GM12878 (cell line): ENCODE results near the gene ADAMTS18. TPM values are rescaled to one million over a fixed set of nuclear protein-coding genes. Genes with fewer than 3 reads are reported as not detected.

Experiments
- ATAC-seq: fragments of 200-7000 bp; cut with Tn5 transposase; 3 replicates; pipeline ENCODE4 v1.9.1; 2020; ENCODE audit warnings: mild to moderate bottlenecking, moderate library complexity
- BruUV-seq: library from RNA; stranded (reverse); fragments of 400-500 nt; replicated peaks from 2 replicates; lab custom pipeline; 2021; lab: Mats Ljungman, UMichigan
- CTCF ChIA-PET: fragments of 300-600 bp; sonication (Branson Sonifier 250); formaldehyde crosslinking; extraction: SDS; loops from one replicate; lab custom pipeline; 2021; ENCODE audit warnings: inconsistent platforms; lab: Yijun Ruan, JAX
- POLR2A ChIA-PET: fragments of 350-600 bp; formaldehyde crosslinking; extraction: SDS; loops from one replicate; lab custom pipeline; 2021; ENCODE audit warnings: inconsistent platforms; lab: Charles Lee
- RAD21 ChIA-PET: fragments of 300-600 bp; sonication (Branson Sonifier 250); formaldehyde crosslinking; loops from one replicate; lab custom pipeline; 2023; ENCODE audit warnings: antibody characterized with exemption; ENCODE audit not compliant: unreplicated experiment; lab: Charles Lee
- SMC1A ChIA-PET: fragments of 300-600 bp; sonication (Branson Sonifier 250); formaldehyde crosslinking; loops from one replicate; lab custom pipeline; 2023; ENCODE audit not compliant: unreplicated experiment, uncharacterized antibody; lab: Charles Lee
- DNase-seq: peaks from one replicate; pipeline ENCODE4 v3.0.0-alpha.2; 2011; ENCODE audit warnings: low read depth, low spot score
- FAIRE-seq: peaks from 3 replicates; lab custom pipeline; 2011; peaks lifted over from hg19 to GRCh38; lab: Jason Lieb, UNC
- H2AFZ ChIP-seq: 2 replicates; pipeline ENCODE4 v1.6.0; 2011; ENCODE audit warnings: low read depth, low read length, control low read depth; ENCODE audit not compliant: control insufficient read depth
- H3K27ac ChIP-seq: 2 replicates; pipeline ENCODE4 v1.5.1; 2011; ENCODE audit warnings: control low read depth; ENCODE audit not compliant: control insufficient read depth, insufficient read depth
- H3K27me3 ChIP-seq, 2 experiments: replicated peaks in 1 of 2; 2 replicates each; pipeline versions ENCODE4 v1.6.0 to v1.6.1; 2011; ENCODE audit warnings: low read length in 1 of 2; ENCODE audit not compliant: control insufficient read depth in 2 of 2, insufficient read depth in 2 of 2
- H3K36me3 ChIP-seq, 2 experiments: 2 replicates each; pipeline ENCODE4 v1.5.1; 2011; ENCODE audit warnings: low read length in 1 of 2; ENCODE audit not compliant: control insufficient read depth in 2 of 2, insufficient read depth in 2 of 2
- H3K4me1 ChIP-seq: 2 replicates; pipeline ENCODE4 v1.6.1; 2011; ENCODE audit warnings: mild to moderate bottlenecking, low read length, moderate library complexity, mixed read lengths; ENCODE audit not compliant: control insufficient read depth, insufficient read depth
- H3K4me2 ChIP-seq: 2 replicates; pipeline ENCODE4 v1.6.0; 2011; ENCODE audit warnings: control low read depth; ENCODE audit not compliant: control insufficient read depth, insufficient read depth
- H3K4me3 ChIP-seq: fragments of 200-600 bp; sonication (generic); 2 replicates; pipeline ENCODE4 v1.5.1; 2016
- H3K79me2 ChIP-seq: 2 replicates; pipeline ENCODE4 v1.6.0; 2011; ENCODE audit warnings: low read length; ENCODE audit not compliant: control insufficient read depth, insufficient read depth
- H3K9ac ChIP-seq: 2 replicates; pipeline ENCODE4 v1.8.0; 2011; ENCODE audit warnings: low read length, control low read depth, mixed read lengths; ENCODE audit not compliant: control insufficient read depth, insufficient read depth
- H3K9me3 ChIP-seq: replicated peaks from 3 replicates; pipeline ENCODE4 v1.5.1; 2011; ENCODE audit warnings: mild to moderate bottlenecking, low read length; ENCODE audit not compliant: control insufficient read depth, insufficient read depth
- H4K20me1 ChIP-seq: 2 replicates; pipeline ENCODE4 v1.6.0; 2011; ENCODE audit not compliant: control insufficient read depth, insufficient read depth
- BHLHE40 ChIP-seq, 2 experiments: fragments of 450-650 bp in 1 of 2; IDR thresholded peaks; 2 replicates each; pipeline ENCODE4 v1.6.1; 2011 to 2017; ENCODE audit warnings: low read depth in 2 of 2, borderline replicate concordance in 1 of 2, improper control_type of control experiment in 1 of 2, low read length in 1 of 2, mild to moderate bottlenecking in 1 of 2
- CEBPB ChIP-seq, 2 experiments: fragments of 150-350 bp in 1 of 2; IDR thresholded peaks; 2 replicates each; pipeline ENCODE4 v1.6.1; 2012 to 2014; ENCODE audit warnings: low read depth in 2 of 2, low read length in 2 of 2, borderline replicate concordance in 1 of 2, inconsistent platforms in 1 of 2
- CHD2 ChIP-seq: IDR thresholded peaks from 2 replicates; pipeline ENCODE4 v1.6.1; 2011; ENCODE audit warnings: low read depth, low read length, improper control_type of control experiment, borderline replicate concordance
- E2F4 ChIP-seq: IDR thresholded peaks from 2 replicates; pipeline ENCODE4 v1.6.1; 2012; ENCODE audit warnings: low read depth, low read length, improper control_type of control experiment
- IRF3 ChIP-seq: fragments of 450-650 bp; IDR thresholded peaks from 2 replicates; pipeline ENCODE4 v1.6.1; 2014; ENCODE audit warnings: mild to moderate bottlenecking
- NR2C2 ChIP-seq: IDR thresholded peaks from 2 replicates; pipeline ENCODE4 v1.6.1; 2011; ENCODE audit warnings: borderline replicate concordance, low read depth; ENCODE audit not compliant: control insufficient read depth, insufficient read length
- PRDM15 ChIP-seq: fragments of 450-650 bp; formaldehyde crosslinking; IDR thresholded peaks from 2 replicates; pipeline ENCODE4 v1.4.0; 2020; ENCODE audit warnings: mild to moderate bottlenecking, moderate library complexity
- SREBF2 ChIP-seq: IDR thresholded peaks from 2 replicates; pipeline ENCODE4 v1.6.1; 2012; ENCODE audit warnings: mild to moderate bottlenecking, low read length
- TCF12 ChIP-seq: IDR thresholded peaks from 2 replicates; pipeline ENCODE4 v1.6.1; 2011; ENCODE audit warnings: low read depth, mild to moderate bottlenecking, low read length
- WRNIP1 ChIP-seq: IDR thresholded peaks from 2 replicates; pipeline ENCODE4 v1.6.1; 2011; ENCODE audit warnings: low read depth, low read length, improper control_type of control experiment, borderline replicate concordance
- WGBS: methylation state at CpG from one replicate; pipeline ENCODE4 v1.1.6; 2016; ENCODE audit warnings: low lambda C conversion rate; ENCODE audit not compliant: insufficient replicate concordance, insufficient coverage; ENCODE audit errors: missing lambda C conversion rate; 5-methylcytosine and 5-hydroxymethylcytosine counted together
- in situ Hi-C: fragments of 300-500 bp; cut with MboI; formaldehyde crosslinking; loops from 9 replicates; pipeline ENCODE4 v1.14.3; 2018; ENCODE audit warnings: mixed read lengths
- intact Hi-C: fragments of 100-400 bp; cut with micrococcal nuclease; formaldehyde crosslinking; loops from one replicate; pipeline ENCODE4 v1.14.2; 2022; ENCODE audit not compliant: unreplicated experiment
- polyA plus RNA-seq, 11 experiments: library from polyadenylated mRNA; depleted of rRNA in 4 of 11; unstranded in 6 of 11; stranded (reverse) in 5 of 11; fragments of >200 nt; fragmentation: Nextera tagmentation in 4 of 11; fragmentation: Illumina TruSeq in 1 of 11; extraction: Ambion mirVana in 4 of 11; extraction: Trizol in 1 of 11; gene quantifications; 1 replicate in 1 of 11; 2 replicates in 10 of 11; pipeline versions ENCODE4 v1.2.1 to v1.2.3, GENCODE V29; 2011 to 2016; ENCODE audit warnings: inconsistent platforms in 2 of 11, missing spikeins in 2 of 11, low read depth in 1 of 11
- total RNA-seq, 4 experiments: library from RNA; depleted of rRNA in 3 of 4; stranded (reverse); fragments of >200 nt in 3 of 4; fragmentation: Illumina TruSeq in 1 of 4; extraction: Trizol in 1 of 4; gene quantifications; 2 replicates each; pipeline versions ENCODE4 v1.2.1 to v1.2.3, GENCODE V29; 2013 to 2021

Gene ADAMTS18
- total and polyA plus RNA-seq, 10 of the 15 experiments (the other 5 are each of a cell fraction or from before 2014, with no cell fraction given): not detected

- no TSS peak for BruUV-seq
- no peak overlapping the region for H3K4me2 ChIP-seq
- DNase-seq: no peak
- no peaks in the 10 kb centered on the region; a peak in 1 of 4 replicates for H3K27me3 ChIP-seq
- ChIA-PET RAD21 (no interaction called here), POLR2A (no interaction called here), CTCF (no interaction called here), SMC1A (no interaction called here)
- no peaks in the 10 kb centered on the region for H4K20me1 ChIP-seq
- H3K4me3 ChIP-seq: no peak overlapping the region
- intact Hi-C loops: no loop called here
- FAIRE-seq: no peak
- H3K79me2 ChIP-seq: no peaks in the 10 kb centered on the region
- H3K27ac ChIP-seq: no peak overlapping the region
- H2AFZ ChIP-seq: no peak overlapping the region
- in situ Hi-C loops: no loop called here
- H3K36me3 ChIP-seq: no peaks in the 10 kb centered on the region
- no peaks in the 10 kb centered on the region for H3K9me3 ChIP-seq
- H3K9ac ChIP-seq: no peak overlapping the region
- TF ChIP-seq NR2C2 (no peak), SREBF2 (no peak), WRNIP1 (no peak)
- TF ChIP-seq, all 136 proteins: peak for 0
- H3K4me1 ChIP-seq: no peaks in the 10 kb centered on the region
- WGBS: 0% methylated on average over 1 of the region's 1 CpG
- no peak for ATAC-seq
Observed at GRCh38 chr16:77393955-77394354, 40.9 kb downstream of the ADAMTS18 start.

- no peak overlapping the region for H3K9ac ChIP-seq
- TF ChIP-seq IRF3 (no peak), CEBPB (IDR thresholded peaks at IDR 0.05; ENCODE audit: borderline replicate concordance in 1 of 2, low read depth in 2 of 2, low read length in 2 of 2) (no peak), TCF12 (no peak), E2F4 (no peak), CHD2 (no peak), BHLHE40 (IDR thresholded peaks at IDR 0.05; ENCODE audit: borderline replicate concordance in 1 of 2, low read depth in 2 of 2, low read length in 1 of 2) (no peak), PRDM15 (CRISPR knock-in tag) (no peak)
- TF ChIP-seq, all 136 proteins: peak for 0
- ChIA-PET SMC1A (no interaction called here), POLR2A (no interaction called here), CTCF (no interaction called here), RAD21 (no interaction called here)
- Histone ChIP-seq H3K36me3 (no peaks in the 10 kb centered on the region), H3K4me1 (no peaks in the 10 kb centered on the region), H2AFZ (no peak overlapping the region), H3K27ac (no peak overlapping the region), H3K79me2 (no peaks in the 10 kb centered on the region), H4K20me1 (no peaks in the 10 kb centered on the region), H3K9me3 (no peaks in the 10 kb centered on the region), H3K4me3 (no peak overlapping the region), H3K4me2 (no peak overlapping the region), H3K27me3 (peaks cover 0 to 1% of the 10 kb centered on the region in 2 experiments; a peak in 2 of 4 replicates)
- WGBS: 17% methylated on average over 3 of the region's 3 CpGs
- no peak for DNase-seq
- no peak for ATAC-seq
- in situ Hi-C loops: no loop called here
- intact Hi-C loops: no loop called here
- BruUV-seq: no TSS peak
- no peak for FAIRE-seq
Observed at GRCh38 chr16:77387815-77388209, 47.0 kb downstream of the ADAMTS18 start.
